HEK293 (cell line): ENCODE data around the gene OBSCN.

Experiments
- CTCF ChIA-PET: fragments of 350-600 bp; formaldehyde crosslinking; extraction: SDS; loops from one replicate; lab custom pipeline; 2021; ENCODE audit warnings: antibody characterized with exemption; lab: Yijun Ruan, JAX
- POLR2A ChIA-PET: fragments of 300-600 bp; formaldehyde crosslinking; extraction: SDS; loops from one replicate; lab custom pipeline; 2020; ENCODE audit warnings: antibody characterized with exemption, inconsistent platforms; lab: Yijun Ruan, JAX
- H3K27ac ChIP-seq: fragments of 200-500 bp; sonication (Bioruptor generic); 2 replicates; pipeline ENCODE4 v1.5.1; 2014; ENCODE audit warnings: low read depth, low read length, control low read depth, inconsistent platforms; ENCODE audit errors: extremely low read depth
- H3K36me3 ChIP-seq, 2 experiments: fragments of 200-500 bp in 1 of 2; sonication (Bioruptor generic) in 1 of 2; 1 replicate in 1 of 2; 2 replicates in 1 of 2; pipeline ENCODE4 v1.5.1; 2014 to 2017; ENCODE audit warnings: inconsistent platforms in 2 of 2, low read length in 2 of 2; ENCODE audit not compliant: control insufficient read depth in 2 of 2, insufficient read depth in 1 of 2
- H3K4me1 ChIP-seq: fragments of 200-500 bp; sonication (Bioruptor generic); 2 replicates; pipeline ENCODE4 v1.5.1; 2014; ENCODE audit warnings: mild to moderate bottlenecking, low read length, inconsistent platforms; ENCODE audit not compliant: control insufficient read depth, insufficient read depth
- H3K4me3 ChIP-seq: 2 replicates; pipeline ENCODE4 v1.5.1; 2011; ENCODE audit warnings: low read depth, mild to moderate bottlenecking, control low read depth, low read length, moderate library complexity
- H3K9me3 ChIP-seq: fragments of 200-500 bp; sonication (Bioruptor generic); 2 replicates; pipeline ENCODE4 v1.5.1; 2014; ENCODE audit warnings: low read depth, low read length, inconsistent platforms; ENCODE audit not compliant: control insufficient read depth, insufficient read depth
- BCL11A ChIP-seq: fragments of 450-650 bp; formaldehyde crosslinking; IDR thresholded peaks from 2 replicates; pipeline ENCODE4 v1.5.1; 2016; ENCODE audit warnings: low read depth, missing biosample characterization, missing genetic modification characterization
- EGR2 ChIP-seq: fragments of 450-650 bp; formaldehyde crosslinking; IDR thresholded peaks from 2 replicates; pipeline ENCODE4 v1.5.1; 2016; ENCODE audit warnings: low read depth, missing biosample characterization, missing genetic modification characterization
- KLF1 ChIP-seq: fragments of 450-650 bp; formaldehyde crosslinking; IDR thresholded peaks from 2 replicates; pipeline ENCODE4 v1.5.1; 2016; ENCODE audit warnings: missing biosample characterization, missing genetic modification characterization
- KLF16 ChIP-seq: fragments of 450-650 bp; formaldehyde crosslinking; IDR thresholded peaks from 2 replicates; pipeline ENCODE4 v1.5.1; 2017; ENCODE audit warnings: missing biosample characterization, missing genetic modification characterization
- OSR2 ChIP-seq: fragments of 450-650 bp; formaldehyde crosslinking; IDR thresholded peaks from 2 replicates; pipeline ENCODE4 v1.5.1; 2016; ENCODE audit warnings: missing biosample characterization, missing genetic modification characterization
- PRDM4 ChIP-seq: fragments of 450-650 bp; formaldehyde crosslinking; IDR thresholded peaks from 2 replicates; pipeline ENCODE4 v1.5.1; 2017; ENCODE audit warnings: missing biosample characterization, missing genetic modification characterization
- REPIN1 ChIP-seq: fragments of 450-650 bp; formaldehyde crosslinking; IDR thresholded peaks from 2 replicates; pipeline ENCODE4 v1.5.1; 2017; ENCODE audit warnings: missing biosample characterization, missing genetic modification characterization, low read depth
- SETDB1 ChIP-seq: IDR thresholded peaks from one replicate; pipeline ENCODE4 v1.6.1; 2017; ENCODE audit warnings: mild to moderate bottlenecking, low read length, moderate library complexity, mixed read lengths; ENCODE audit not compliant: insufficient read length
- ZBTB7A ChIP-seq: fragments of 450-650 bp; formaldehyde crosslinking; IDR thresholded peaks from 2 replicates; pipeline ENCODE4 v1.5.1; 2016; ENCODE audit warnings: low read depth, missing biosample characterization, missing genetic modification characterization
- ZBTB8A ChIP-seq: fragments of 450-650 bp; formaldehyde crosslinking; IDR thresholded peaks from 2 replicates; pipeline ENCODE4 v1.5.1; 2016; ENCODE audit warnings: missing biosample characterization, missing genetic modification characterization
- ZFHX2 ChIP-seq: fragments of 450-650 bp; formaldehyde crosslinking; conservative IDR thresholded peaks from 2 replicates; pipeline ENCODE4 v1.5.1; 2016; ENCODE audit warnings: missing biosample characterization, missing genetic modification characterization
- ZIC2 ChIP-seq: fragments of 450-650 bp; formaldehyde crosslinking; IDR thresholded peaks from 2 replicates; pipeline ENCODE4 v1.5.1; 2016; ENCODE audit warnings: missing biosample characterization, missing genetic modification characterization
- ZNF114 ChIP-seq: fragments of 450-650 bp; formaldehyde crosslinking; IDR thresholded peaks from 2 replicates; pipeline ENCODE4 v1.5.0; 2017; ENCODE audit warnings: missing biosample characterization, missing genetic modification characterization
- ZNF132 ChIP-seq: fragments of 450-650 bp; formaldehyde crosslinking; IDR thresholded peaks from 2 replicates; pipeline ENCODE4 v1.5.1; 2017; ENCODE audit warnings: missing biosample characterization, missing genetic modification characterization, borderline replicate concordance
- ZNF155 ChIP-seq: fragments of 450-650 bp; formaldehyde crosslinking; IDR thresholded peaks from 2 replicates; pipeline ENCODE4 v1.5.1; 2016; ENCODE audit warnings: missing biosample characterization, missing genetic modification characterization
- ZNF239 ChIP-seq: fragments of 450-650 bp; formaldehyde crosslinking; IDR thresholded peaks from 2 replicates; pipeline ENCODE4 v1.5.1; 2016; ENCODE audit warnings: missing biosample characterization, missing genetic modification characterization
- ZNF341 ChIP-seq: fragments of 450-650 bp; formaldehyde crosslinking; IDR thresholded peaks from 2 replicates; pipeline ENCODE4; 2016; ENCODE audit warnings: low read depth, missing biosample characterization, missing genetic modification characterization
- ZNF391 ChIP-seq: fragments of 450-650 bp; formaldehyde crosslinking; IDR thresholded peaks from 2 replicates; pipeline ENCODE4 v1.5.1; 2016; ENCODE audit warnings: low read depth, missing biosample characterization, missing genetic modification characterization, borderline replicate concordance
- ZNF426 ChIP-seq: fragments of 450-650 bp; formaldehyde crosslinking; IDR thresholded peaks from 2 replicates; pipeline ENCODE4 v1.5.1; 2017; ENCODE audit warnings: missing biosample characterization, missing genetic modification characterization, mild to moderate bottlenecking, inconsistent platforms, moderate library complexity
- ZNF433 ChIP-seq: fragments of 450-650 bp; formaldehyde crosslinking; IDR thresholded peaks from 2 replicates; pipeline ENCODE4 v1.5.1; 2016; ENCODE audit warnings: missing biosample characterization, missing genetic modification characterization, low read depth
- ZNF473 ChIP-seq: fragments of 450-650 bp; formaldehyde crosslinking; IDR thresholded peaks from 2 replicates; pipeline ENCODE4 v1.5.1; 2017; ENCODE audit warnings: missing biosample characterization, missing genetic modification characterization
- ZNF488 ChIP-seq: fragments of 450-650 bp; formaldehyde crosslinking; IDR thresholded peaks from 2 replicates; pipeline ENCODE4 v1.5.1; 2016; ENCODE audit warnings: missing biosample characterization, missing genetic modification characterization
- ZNF544 ChIP-seq: fragments of 450-650 bp; formaldehyde crosslinking; IDR thresholded peaks from 2 replicates; pipeline ENCODE4 v1.5.0; 2017; ENCODE audit warnings: missing biosample characterization, missing genetic modification characterization
- ZNF555 ChIP-seq: fragments of 450-650 bp; formaldehyde crosslinking; conservative IDR thresholded peaks from 2 replicates; pipeline ENCODE4 v1.5.1; 2017; ENCODE audit warnings: missing biosample characterization, mild to moderate bottlenecking, missing genetic modification characterization, inconsistent platforms
- ZNF585B ChIP-seq: fragments of 450-650 bp; formaldehyde crosslinking; IDR thresholded peaks from 2 replicates; pipeline ENCODE4 v1.5.1; 2016; ENCODE audit warnings: missing biosample characterization, missing genetic modification characterization
- ZNF596 ChIP-seq: fragments of 450-650 bp; IDR thresholded peaks from 2 replicates; pipeline ENCODE4 v1.5.0; 2018; ENCODE audit warnings: missing biosample characterization, mild to moderate bottlenecking, missing genetic modification characterization, moderate library complexity
- ZNF621 ChIP-seq: fragments of 450-650 bp; formaldehyde crosslinking; IDR thresholded peaks from 2 replicates; pipeline ENCODE4 v1.5.1; 2017; ENCODE audit warnings: missing biosample characterization, missing genetic modification characterization
- ZNF624 ChIP-seq: fragments of 450-650 bp; formaldehyde crosslinking; IDR thresholded peaks from 2 replicates; pipeline ENCODE4 v1.5.1; 2017; ENCODE audit warnings: missing biosample characterization, missing genetic modification characterization
- ZNF639 ChIP-seq: fragments of 450-650 bp; formaldehyde crosslinking; IDR thresholded peaks from 2 replicates; pipeline ENCODE4 v1.5.1; 2016; ENCODE audit warnings: missing biosample characterization, missing genetic modification characterization
- ZNF660 ChIP-seq: fragments of 450-650 bp; IDR thresholded peaks from 2 replicates; pipeline ENCODE4 v1.5.1; 2018; ENCODE audit warnings: missing biosample characterization, mild to moderate bottlenecking, missing genetic modification characterization
- ZNF776 ChIP-seq: fragments of 450-650 bp; formaldehyde crosslinking; IDR thresholded peaks from 2 replicates; pipeline ENCODE4 v1.5.0; 2017; ENCODE audit warnings: missing biosample characterization, missing genetic modification characterization, borderline replicate concordance
- TF ChIP-seq, protein P1 (sequence below): fragments of 450-650 bp; formaldehyde crosslinking; IDR thresholded peaks from 2 replicates; pipeline ENCODE4 v1.5.1; 2016; ENCODE audit warnings: missing biosample characterization, missing genetic modification characterization
- TF ChIP-seq, protein P2 (sequence below): IDR thresholded peaks from 2 replicates; pipeline ENCODE4 v1.6.1; 2011; ENCODE audit warnings: mild to moderate bottlenecking, low read depth, low read length, borderline replicate concordance

OBSCN gene

DNA sequence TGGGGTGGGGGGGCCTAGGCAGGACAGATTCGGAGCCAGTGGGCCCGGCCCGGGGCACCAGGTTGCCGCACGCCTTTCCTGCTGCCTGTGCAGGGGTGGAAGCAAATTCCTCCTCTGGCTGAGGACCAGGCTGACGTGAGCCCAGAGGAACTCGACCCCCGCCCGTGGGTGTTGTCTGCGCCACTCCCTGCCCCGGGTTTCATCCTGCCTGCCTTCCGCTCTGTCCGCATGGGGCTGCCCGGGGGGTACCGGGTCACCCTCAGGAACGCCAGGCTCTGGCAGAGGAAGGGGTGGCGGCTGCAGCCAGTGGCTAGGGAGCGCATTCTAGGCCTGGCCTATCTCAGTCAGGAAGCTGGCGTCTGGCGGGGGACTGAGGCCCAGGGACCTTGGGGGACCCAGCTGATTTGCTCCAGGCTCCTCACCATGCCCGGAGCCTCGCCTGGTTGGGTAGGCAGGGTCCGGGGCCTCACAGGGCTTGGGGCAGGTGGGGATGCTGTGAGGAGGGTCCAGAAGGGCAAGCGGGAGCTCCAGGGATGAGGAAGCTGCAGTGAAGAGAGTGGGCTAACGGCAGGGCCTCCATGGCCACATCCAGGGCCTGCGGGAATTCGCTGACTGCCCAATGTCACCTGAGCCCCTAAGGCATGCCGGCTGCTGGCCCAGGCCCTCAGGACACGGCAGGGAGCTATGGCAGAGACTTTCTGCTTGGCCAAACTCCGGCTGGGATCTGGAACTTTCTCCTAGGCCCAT, 44.7 kb upstream of the OBSCN start:
- POLR2A ChIA-PET = interaction anchor here (0.5 to 7.7 kb wide), 5 partner anchors 10 to 1196 kb away, joined by 3 to 82 read pairs (median 8); partner anchors contain the start of gene GJC2
- CTCF ChIA-PET = interaction anchor here (0.6 to 6.1 kb wide), 5 partner anchors 22 to 165 kb away, joined by 3 to 50 read pairs (median 3); no protein-coding TSS in a partner anchor
- TF ChIP-seq REPIN1 = no peak
- TF ChIP-seq, protein P1, sequence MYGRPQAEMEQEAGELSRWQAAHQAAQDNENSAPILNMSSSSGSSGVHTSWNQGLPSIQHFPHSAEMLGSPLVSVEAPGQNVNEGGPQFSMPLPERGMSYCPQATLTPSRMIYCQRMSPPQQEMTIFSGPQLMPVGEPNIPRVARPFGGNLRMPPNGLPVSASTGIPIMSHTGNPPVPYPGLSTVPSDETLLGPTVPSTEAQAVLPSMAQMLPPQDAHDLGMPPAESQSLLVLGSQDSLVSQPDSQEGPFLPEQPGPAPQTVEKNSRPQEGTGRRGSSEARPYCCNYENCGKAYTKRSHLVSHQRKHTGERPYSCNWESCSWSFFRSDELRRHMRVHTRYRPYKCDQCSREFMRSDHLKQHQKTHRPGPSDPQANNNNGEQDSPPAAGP (tag by site-specific recombination) = peak; percentile 81
- no peak for TF ChIP-seq ZNF391 (tag by site-specific recombination)
- no peak for TF ChIP-seq ZNF239 (tag by site-specific recombination)
- no peak for TF ChIP-seq ZNF639 (tag by site-specific recombination)
- no peak for TF ChIP-seq ZNF624 (tag by site-specific recombination)
- TF ChIP-seq ZNF488 (tag by site-specific recombination) = no peak
- TF ChIP-seq ZNF155 = no peak
- TF ChIP-seq ZIC2 (tag by site-specific recombination) = no peak
- no peak for TF ChIP-seq ZNF341 (tag by site-specific recombination)
- no peak for TF ChIP-seq ZNF555 (tag by site-specific recombination)
- no peak for TF ChIP-seq ZNF776 (tag by site-specific recombination)
- no peak for TF ChIP-seq ZNF473 (tag by site-specific recombination)
- TF ChIP-seq ZNF544 (tag by site-specific recombination) = no peak
- no peak for TF ChIP-seq ZBTB8A (tag by site-specific recombination)
- TF ChIP-seq KLF1 (tag by site-specific recombination) = peak; percentile 98
- no peak for TF ChIP-seq KLF16 (tag by site-specific recombination)
- no peak for TF ChIP-seq ZNF596
- TF ChIP-seq ZNF585B = no peak
- TF ChIP-seq, protein P2, sequence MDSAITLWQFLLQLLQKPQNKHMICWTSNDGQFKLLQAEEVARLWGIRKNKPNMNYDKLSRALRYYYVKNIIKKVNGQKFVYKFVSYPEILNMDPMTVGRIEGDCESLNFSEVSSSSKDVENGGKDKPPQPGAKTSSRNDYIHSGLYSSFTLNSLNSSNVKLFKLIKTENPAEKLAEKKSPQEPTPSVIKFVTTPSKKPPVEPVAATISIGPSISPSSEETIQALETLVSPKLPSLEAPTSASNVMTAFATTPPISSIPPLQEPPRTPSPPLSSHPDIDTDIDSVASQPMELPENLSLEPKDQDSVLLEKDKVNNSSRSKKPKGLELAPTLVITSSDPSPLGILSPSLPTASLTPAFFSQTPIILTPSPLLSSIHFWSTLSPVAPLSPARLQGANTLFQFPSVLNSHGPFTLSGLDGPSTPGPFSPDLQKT = no peak
- TF ChIP-seq ZBTB7A = no peak
- TF ChIP-seq ZNF114 (tag by site-specific recombination) = no peak
- peak; percentile 39; the same call in 1 of the 2 replicates for TF ChIP-seq ZFHX2 (tag by site-specific recombination)
- no peak for TF ChIP-seq OSR2 (tag by site-specific recombination)
- TF ChIP-seq SETDB1 = no peak
- TF ChIP-seq ZNF426 (tag by site-specific recombination) = no peak
- TF ChIP-seq ZNF132 = no peak
- no peak for TF ChIP-seq BCL11A (tag by site-specific recombination)
- TF ChIP-seq PRDM4 = no peak
- peak; percentile 37; the same call in 1 of the 2 replicates for TF ChIP-seq EGR2
- no peak for TF ChIP-seq ZNF621 (tag by site-specific recombination)
- no peak for TF ChIP-seq ZNF660 (tag by site-specific recombination)
- no peak for TF ChIP-seq ZNF433 (tag by site-specific recombination)

More for the DNA sequence above, 44.7 kb upstream of the OBSCN start:
- Histone ChIP-seq H3K4me1 (peaks cover 4% of the 10 kb centered on the region), H3K27ac (no peak overlapping the region), H3K36me3 (no peaks in the 10 kb centered on the region), H3K9me3 (no peaks in the 10 kb centered on the region), H3K4me3 (no peak overlapping the region)
